Activated T-cell treated with anti-CD3 and anti-CD28 coated beads, Interleukin-2, amount 50 U/mL, for 1 hour (primary cell): ENCODE data around the gene CTDP1.
"Not testable (repeated sequence)": the region's sequence is repeated elsewhere in the genome, so short reads cannot be mapped to it uniquely, and the experiment has no call there.

Source experiments
- DNase-seq: peaks from one replicate; pipeline ENCODE4 v3.0.0-alpha.2; 2020

CTDP1 gene

GRCh38 chr18:79704631-79705030 lies 25.0 kb downstream of the CTDP1 start:
- DNase-seq, result no peak

- no peak for DNase-seq
Observed at GRCh38 chr18:79705272-79705671, 25.7 kb downstream of the CTDP1 start.

DNA sequence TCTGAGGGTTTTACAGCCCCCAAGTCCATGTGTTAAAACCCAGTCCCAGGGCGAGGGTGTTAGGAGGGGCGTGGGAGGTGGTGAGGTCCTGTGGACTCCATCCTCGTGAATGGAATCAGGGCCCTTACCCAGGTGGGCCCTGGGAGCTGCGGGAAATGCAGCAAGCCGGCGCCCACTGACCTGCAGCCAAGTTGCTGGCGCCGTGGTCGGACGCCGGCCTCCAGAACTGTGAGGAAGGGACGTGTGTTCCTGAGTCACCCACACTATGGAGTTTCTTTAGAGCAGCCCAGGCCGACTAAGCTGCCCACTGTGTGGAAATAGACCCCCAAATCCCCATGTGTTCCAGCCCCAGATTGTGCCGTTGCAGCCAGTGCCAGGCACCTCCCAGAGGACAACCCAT lies 26.4 kb downstream of the CTDP1 start:
- no peak for DNase-seq

GRCh38 chr18:79706658-79707057 lies 27.1 kb downstream of the CTDP1 start:
- no peak for DNase-seq

GRCh38 chr18:79707239-79707638 lies 27.6 kb downstream of the CTDP1 start:
- DNase-seq, result no peak

- no peak for DNase-seq
Observed at GRCh38 chr18:79707671-79708070, 28.1 kb downstream of the CTDP1 start.

- no peak for DNase-seq
Observed at GRCh38 chr18:79708412-79708811, 28.8 kb downstream of the CTDP1 start.

DNA sequence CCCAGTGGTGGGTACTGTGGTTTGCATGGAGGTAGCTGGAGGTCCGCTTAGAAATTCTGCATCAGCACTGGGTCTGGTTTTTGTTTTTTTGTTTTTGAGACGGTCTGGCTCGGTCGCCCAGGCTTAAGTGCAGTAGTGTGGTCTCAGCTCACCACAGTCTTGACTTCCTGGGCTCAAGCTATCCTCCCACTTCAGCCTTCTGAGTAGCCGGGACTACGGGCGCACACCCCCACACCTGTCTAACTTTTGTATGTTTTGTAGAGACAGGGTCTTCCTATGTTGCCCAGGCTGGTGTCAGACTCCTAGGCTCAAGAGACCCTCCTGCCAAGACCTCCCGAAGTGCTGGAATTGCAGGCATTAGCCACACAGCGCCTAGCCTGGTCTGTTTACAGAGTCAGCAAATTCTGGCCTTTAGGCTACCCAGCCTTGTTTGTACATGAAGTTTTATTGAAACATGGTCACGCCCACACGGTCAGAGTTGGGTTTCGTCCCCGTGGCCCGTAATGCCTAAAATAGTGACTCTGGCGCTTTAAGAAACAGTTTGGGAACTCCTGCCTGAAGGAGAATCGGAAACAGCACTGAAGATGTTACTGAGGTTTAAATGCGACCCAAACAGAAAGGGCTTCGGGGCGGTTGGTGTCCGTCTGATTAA lies 32.7 kb downstream of the CTDP1 start:
- no peak for DNase-seq

GRCh38 chr18:79713341-79713740 lies 33.7 kb downstream of the CTDP1 start:
- no peak for DNase-seq

DNA sequence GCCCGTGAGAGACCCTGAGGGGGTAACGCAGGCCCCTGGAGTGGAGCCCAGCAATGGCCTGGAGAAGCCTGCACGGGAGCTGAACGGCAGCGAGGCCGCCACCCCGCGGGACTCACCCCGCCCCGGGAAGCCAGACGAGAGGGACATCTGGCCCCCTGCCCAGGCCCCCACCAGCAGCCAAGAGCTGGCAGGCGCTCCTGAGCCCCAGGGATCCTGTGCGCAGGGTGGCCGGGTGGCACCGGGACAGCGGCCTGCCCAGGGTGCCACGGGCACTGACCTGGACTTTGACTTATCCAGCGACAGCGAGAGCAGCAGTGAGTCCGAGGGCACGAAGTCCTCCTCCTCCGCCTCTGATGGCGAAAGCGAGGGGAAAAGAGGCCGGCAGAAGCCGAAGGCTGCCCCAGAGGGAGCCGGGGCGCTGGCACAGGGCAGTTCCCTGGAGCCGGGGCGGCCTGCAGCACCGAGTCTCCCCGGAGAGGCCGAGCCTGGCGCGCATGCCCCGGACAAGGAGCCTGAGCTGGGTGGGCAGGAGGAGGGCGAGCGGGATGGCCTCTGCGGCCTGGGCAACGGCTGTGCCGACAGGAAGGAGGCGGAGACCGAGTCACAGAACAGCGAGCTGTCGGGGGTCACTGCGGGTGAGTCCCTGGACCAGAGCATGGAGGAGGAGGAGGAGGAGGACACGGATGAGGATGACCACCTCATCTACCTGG lies 35.1 kb downstream of the CTDP1 start:
- no peak for DNase-seq

- no peak for DNase-seq
Observed at GRCh38 chr18:79715280-79715679, 35.7 kb downstream of the CTDP1 start.

GRCh38 chr18:79717059-79717458 lies 37.5 kb downstream of the CTDP1 start:
- no peak for DNase-seq

DNA sequence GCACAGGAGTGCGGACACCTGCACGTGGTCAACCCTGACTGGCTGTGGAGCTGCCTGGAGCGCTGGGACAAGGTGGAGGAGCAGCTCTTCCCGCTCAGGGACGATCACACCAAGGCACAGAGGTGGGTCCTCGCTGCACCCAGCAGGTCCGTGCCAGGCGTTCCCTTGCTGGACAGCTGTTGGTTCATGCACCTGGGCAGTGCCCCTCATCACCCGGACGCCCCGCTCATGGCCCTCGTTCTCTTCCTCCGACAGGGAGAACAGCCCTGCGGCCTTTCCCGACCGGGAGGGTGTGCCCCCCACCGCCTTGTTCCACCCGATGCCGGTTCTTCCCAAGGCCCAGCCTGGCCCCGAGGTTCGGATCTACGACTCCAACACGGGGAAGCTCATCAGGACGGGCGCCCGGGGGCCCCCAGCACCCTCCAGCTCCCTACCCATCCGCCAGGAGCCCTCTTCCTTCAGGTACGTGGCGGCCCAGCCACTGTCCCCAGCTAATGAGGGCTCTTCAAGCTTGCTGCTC lies 38.0 kb downstream of the CTDP1 start:
- DNase-seq, result no peak

DNA sequence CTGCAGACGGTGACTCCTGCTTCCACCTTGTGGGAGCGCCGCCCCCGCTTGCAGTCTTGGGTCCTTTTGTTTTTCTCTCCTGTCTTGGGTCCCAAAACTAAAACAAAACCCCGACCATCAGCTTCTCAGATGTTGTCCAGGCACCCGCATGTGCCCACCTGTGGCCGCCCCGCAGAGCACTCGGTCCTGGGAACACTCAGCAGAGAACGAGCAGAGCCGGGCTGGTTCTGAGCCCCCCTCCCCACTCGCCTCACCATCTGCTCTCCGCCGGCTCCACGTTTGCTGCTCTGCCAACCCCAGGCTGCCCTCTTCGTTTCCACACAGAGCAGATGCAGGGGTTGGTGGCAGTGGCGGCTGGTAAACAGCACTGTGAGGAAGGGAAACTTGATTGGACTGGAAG lies 38.5 kb downstream of the CTDP1 start:
- DNase-seq, result no peak

DNA sequence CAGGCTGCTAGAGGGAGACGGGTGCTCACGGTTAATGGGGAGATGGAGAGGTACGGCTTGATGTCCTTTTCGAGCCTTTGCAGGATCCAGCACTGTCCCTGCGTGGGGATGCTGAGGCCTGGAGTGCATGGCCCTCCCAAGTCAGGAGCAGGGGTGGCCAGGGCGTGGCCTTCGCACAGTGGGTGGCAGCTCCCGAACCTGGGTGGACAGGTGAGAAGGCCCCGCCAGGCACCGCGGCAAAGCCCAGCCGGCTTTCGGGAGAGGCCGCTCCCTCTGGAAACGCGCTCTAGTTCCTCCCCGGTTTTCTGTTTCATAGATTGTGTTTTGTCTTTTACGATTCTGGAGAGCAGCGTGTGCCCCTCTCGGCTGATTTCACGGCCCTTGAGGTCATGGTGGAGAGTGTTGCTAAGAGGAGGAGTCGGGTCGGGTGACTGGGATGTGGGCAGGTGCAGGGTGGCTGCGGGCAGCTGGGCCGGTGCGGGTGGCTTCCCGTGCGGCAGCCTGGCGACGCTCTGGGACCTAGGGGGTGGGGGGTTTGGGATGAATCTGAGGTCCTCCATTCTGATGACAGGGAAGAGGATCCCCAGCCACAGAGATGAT lies 39.4 kb downstream of the CTDP1 start:
- DNase-seq, result no peak

DNA sequence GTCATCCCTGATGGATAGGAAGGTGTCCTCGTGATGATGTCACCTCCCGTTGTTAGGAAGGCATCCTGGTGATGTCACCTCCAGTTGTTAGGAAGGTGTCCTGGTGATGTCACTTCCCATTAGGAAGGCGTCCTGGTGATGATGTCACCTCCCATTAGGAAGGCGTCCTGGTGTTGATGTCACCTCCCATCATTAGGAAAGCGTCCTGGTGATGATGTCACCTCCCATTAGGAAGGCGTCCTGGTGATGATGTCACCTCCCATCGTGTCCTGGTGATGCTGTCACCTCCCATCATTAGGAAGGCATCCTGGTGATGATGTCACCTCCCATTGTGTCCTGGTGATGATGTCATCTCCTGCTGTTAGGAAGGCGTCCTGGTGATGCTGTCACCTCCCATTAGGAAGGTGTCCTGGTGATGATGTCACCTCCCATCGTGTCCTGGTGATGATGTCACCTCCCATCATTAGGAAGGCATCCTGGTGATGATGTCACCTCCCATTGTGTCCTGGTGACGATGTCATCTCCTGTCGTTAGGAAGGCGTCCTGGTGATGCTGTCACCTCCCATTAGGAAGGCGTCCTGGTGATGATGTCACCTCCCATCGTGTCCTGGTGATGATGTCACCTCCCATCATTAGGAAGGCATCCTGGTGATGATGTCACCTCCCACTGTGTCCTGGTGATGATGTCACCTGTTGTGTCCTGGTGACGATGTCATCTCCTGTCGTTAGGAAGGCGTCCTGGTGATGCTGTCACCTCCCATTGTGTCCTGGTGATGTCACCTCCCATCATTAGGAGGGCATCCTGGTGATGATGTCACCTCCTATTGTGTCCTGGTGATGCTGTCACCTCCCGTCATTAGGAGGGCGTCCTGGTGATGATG lies 40.1 kb downstream of the CTDP1 start:
- not testable (repeated sequence) for DNase-seq

- DNase-seq, result no peak
Observed at GRCh38 chr18:79720359-79720733, 40.7 kb downstream of the CTDP1 start.

DNA sequence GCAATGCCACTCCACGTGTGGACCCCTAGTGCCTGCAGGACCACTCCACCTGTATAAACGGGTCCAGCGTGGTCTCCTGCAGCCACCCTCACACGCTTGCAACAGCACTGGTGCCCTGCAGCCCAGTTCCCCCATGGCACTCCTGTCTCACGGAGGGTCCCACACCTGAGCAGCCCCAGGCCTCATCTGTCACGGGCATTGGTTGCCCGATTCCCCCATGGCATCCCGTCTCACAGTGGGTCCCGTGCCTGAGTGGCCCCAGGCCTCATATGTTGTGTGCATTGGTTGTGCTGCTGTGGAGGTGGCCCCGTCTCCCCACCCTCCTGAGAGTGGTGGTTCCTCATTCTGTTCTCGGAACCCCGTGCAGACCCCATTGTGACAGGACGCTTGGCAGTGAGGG lies 43.4 kb downstream of the CTDP1 start:
- no peak for DNase-seq

DNA sequence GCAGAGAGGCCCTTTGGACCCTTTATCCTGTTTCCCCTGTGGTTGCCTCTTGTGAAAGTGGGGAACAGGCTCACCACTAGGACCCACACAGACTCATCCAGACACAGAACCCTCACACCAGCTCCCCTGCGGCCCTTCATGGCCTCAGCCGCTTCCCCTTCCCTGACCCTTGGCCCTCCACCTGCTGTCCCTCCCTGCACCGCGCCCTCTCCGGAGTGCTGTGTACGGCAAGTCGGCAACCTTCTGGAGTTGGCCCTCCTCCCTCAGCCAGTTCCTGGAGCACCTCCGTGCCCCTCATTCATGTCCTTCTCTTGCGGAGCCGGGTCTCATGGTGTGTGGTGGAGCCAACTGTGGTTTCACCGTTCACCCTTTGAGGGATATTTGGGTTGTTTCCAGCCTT lies 44.0 kb downstream of the CTDP1 start:
- no peak for DNase-seq

- DNase-seq, result no peak
Observed at GRCh38 chr18:79724299-79725080, 44.9 kb downstream of the CTDP1 start.

GRCh38 chr18:79725486-79725885 lies 45.9 kb downstream of the CTDP1 start:
- no peak for DNase-seq

DNA sequence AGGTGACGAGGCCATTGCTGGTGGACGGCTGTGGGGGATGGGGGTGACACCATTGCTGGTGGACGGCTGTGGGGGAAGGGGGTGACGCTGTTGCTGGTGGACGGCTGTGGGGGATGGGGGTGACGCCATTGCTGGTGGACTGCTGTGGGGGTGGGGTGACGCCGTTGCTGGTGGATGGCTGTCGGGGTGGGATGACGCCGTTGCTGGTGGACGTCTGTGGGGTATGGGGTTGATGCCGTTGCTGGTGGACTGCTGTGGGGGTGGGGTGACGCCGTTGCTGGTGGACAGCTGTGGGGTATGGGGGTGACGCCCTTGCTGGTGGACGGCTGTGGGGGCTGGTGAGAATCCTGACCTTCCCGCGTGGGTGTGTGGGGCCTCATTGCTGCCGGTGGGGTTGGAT lies 47.1 kb downstream of the CTDP1 start:
- DNase-seq, result no peak
